Measurements from ENCODE around the gene PMFBP1.
A peak's percentile ranks its signal among the peaks of the same experiment; 100 is the strongest.
"Not testable (repeated sequence)": the region's sequence is repeated elsewhere in the genome, so short reads cannot be mapped to it uniquely, and the experiment has no call there.

Gene PMFBP1

GRCh38 chr16:72107371-72107770 is 64.6 kb downstream of the PMFBP1 start:
- no peak for DNase-seq (ENCODE audit: low spot score)
- no peak for FAIRE-seq

GRCh38 chr16:72105978-72106377 is 66.0 kb downstream of the PMFBP1 start:
- FAIRE-seq (no peak), DNase-seq (ENCODE audit: low spot score) (no peak)

DNA sequence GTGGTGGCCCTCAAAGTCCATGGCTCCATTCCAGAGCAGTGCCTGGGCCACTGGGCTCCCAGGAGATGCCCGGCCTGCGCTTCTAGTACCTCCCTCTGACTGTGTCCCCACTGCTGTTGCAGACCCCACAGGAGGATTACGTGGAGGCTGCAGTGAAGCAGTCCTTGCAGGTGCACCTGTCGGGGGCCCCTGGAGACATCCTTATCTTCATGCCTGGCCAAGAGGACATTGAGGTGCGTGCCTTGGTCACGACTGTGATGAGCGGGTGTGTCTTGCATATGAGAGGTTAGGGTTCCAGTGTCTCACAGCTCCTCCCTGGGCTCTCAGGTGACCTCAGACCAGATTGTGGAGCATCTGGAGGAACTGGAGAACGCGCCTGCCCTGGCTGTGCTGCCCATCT is 67.0 kb downstream of the PMFBP1 start:
- FAIRE-seq: no peak

DNA sequence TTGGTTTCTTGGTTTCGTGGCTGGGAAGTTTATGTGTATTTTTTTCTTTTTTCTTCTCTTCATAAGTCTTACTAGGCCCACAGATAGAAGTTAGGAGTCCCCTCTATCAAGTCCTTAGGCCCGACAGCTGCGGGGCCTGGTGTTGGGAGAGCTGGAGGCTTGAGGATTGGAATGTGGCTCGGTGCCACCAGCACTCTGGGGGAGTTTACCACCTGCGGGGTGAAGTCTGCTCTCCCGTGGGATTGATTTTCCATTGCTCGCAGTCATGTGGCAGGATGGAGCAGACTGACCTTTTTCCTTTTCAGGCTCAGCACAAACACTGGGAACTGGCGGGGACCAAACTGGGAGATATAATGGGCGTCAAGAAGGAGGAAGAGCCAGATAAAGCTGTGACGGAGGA is 70.8 kb downstream of the PMFBP1 start:
- DNase-seq (ENCODE audit: low spot score) (no peak), FAIRE-seq (no peak)

More for the DNA sequence above, 67.0 kb downstream of the PMFBP1 start:
- DNase-seq (ENCODE audit: low spot score): no peak

DNA sequence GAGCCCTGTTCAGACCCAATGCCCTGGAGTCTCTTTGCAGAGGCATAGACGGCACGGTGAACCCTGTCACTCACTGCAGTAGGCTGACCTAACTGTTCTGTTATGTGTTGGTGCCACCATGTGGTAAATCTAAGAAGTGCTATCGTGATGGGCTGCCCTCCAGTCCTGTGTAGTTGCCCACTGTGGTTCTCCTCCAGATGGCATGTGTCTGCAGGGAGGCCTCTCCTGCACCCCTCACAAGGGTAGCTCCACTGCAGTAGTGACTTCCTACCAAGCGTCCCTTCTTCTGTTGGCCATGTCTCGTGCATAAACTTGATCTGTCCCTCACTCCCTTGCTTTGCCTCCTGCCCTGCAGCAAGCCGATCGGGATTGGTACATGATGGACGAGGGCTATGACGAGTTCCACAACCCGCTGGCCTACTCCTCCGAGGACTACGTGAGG is 72.6 kb downstream of the PMFBP1 start:
- FAIRE-seq: peak; percentile 46

GRCh38 chr16:72098936-72099335 is 73.0 kb downstream of the PMFBP1 start:
- FAIRE-seq (no peak), DNase-seq (ENCODE audit: low spot score) (no peak)

More for the DNA sequence above, 72.6 kb downstream of the PMFBP1 start:
- DNase-seq (ENCODE audit: low spot score): peak; percentile 74

GRCh38 chr16:72094266-72094610 is 77.7 kb downstream of the PMFBP1 start:
- FAIRE-seq: no peak

GRCh38 chr16:72093448-72094265 is 78.3 kb downstream of the PMFBP1 start, which contains the start of the genes DHX38 and TXNL4B:
Gene DHX38, plus strand, starts transcription at chr16:72093847. Its CDS starts 2,311 bp downstream, at chr16:72096158.
Gene TXNL4B, minus strand, starts transcription at chr16:72093620. Its CDS starts 2,871 bp downstream, at chr16:72090749.
- no peak for FAIRE-seq
- DNase-seq (ENCODE audit: low spot score): peak; percentile 98

More at GRCh38 chr16:72094266-72094610, 77.7 kb downstream of the PMFBP1 start:
- no peak for DNase-seq (ENCODE audit: low spot score)

DNA sequence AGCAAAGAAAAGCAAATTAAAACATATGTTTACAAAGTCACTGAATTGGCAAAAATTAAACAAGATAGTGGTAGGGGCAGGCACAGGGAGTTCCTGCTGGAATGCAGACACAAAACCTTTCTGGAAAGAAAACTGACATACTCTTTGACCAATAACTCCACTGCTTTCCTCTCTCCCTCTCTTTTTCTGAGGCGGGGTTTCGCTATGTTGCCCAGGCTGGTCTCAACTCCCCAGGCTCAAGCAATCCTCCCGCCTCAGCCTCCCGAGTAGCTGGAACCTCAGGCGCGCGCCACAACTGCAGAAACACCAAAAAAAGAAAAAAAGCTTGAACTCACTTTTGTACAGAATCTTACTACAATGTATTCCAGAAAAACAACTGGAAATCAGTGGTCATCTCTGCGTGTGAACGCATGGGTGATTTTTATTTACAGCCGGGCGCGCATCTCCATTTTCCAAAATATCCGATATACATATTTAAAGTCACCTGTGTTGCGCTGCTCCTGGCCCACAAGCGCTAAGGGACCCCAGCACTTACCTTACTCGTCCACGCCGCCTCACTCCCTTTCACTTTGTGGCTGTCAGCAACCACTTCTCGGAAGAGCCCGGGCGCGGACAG is 79.0 kb downstream of the PMFBP1 start:
- FAIRE-seq (no peak), DNase-seq (ENCODE audit: low spot score) (peak; percentile 33)

- DNase-seq (ENCODE audit: low spot score) (no peak), FAIRE-seq (no peak)
These were observed 80.7 kb downstream of the PMFBP1 start for GRCh38 chr16:72091217-72091616.

- FAIRE-seq (no peak), DNase-seq (ENCODE audit: low spot score) (no peak)
These were observed 87.0 kb downstream of the PMFBP1 start for GRCh38 chr16:72085002-72085401.

- DNase-seq (ENCODE audit: low spot score): no peak
- FAIRE-seq: no peak
These were observed 87.5 kb downstream of the PMFBP1 start for GRCh38 chr16:72084445-72084844.

DNA sequence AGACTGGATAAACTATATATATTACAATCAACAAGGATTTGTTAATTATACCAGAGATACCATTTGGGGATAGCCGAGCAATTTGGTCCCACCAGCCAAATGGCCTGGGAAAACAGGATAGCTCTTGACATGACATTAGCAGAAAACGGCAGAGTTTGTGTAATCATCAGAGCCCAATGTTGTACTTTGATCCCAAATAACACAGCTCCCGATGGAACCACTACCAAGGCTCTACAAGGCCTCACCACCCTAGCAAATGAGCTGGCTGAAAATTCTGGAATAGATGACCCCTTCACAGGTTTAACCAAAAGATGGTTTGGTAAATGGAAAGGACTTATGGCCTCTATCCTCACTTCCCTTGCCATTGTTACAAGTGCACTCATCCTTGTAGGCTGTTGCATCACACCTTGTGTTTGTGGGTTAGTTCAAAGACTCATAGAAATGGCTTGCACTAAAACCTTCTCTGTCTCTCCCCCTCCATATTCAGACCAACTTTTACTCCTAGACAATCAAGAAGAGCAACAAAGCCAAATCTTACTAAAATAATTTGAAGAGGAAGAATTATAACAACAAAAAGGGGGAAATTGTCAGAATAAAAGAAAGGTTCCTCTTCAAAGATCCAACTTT is 88.1 kb downstream of the PMFBP1 start:
- DNase-seq (ENCODE audit: low spot score): no peak
- no peak for FAIRE-seq

DNA sequence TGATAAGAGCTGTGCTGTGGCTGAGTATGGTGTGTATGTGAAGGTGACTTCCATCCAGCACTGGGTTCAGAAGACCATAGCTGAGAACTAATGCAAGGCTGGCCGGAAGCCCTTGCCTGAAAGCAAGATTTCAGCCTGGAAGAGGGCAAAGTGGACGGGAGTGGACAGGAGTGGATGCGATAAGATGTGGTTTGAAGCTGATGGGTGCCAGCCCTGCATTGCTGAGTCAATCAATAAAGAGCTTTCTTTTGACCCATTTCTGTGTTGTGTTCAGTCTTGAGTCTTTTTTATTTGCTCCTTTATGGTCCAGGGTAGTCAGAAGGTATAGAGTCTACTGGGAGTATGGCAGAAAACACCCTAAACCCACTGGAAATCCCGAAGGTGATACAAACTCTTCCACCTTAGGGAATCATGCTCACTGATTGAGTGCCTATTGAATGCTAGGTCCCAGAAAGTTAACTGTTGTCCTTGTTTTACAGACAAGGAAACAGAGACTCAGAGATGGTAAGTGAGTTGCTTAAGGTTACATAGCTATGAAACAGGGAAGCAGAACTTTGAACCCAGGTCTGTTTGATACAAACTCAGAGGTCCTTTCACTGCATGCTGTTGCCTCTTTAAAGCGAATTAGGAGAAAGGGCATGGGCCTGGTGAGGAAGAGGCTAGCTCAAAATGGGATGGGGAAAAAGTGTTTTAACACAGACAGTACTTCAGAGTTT is 94.8 kb downstream of the PMFBP1 start:
- DNase-seq (ENCODE audit: low spot score); FAIRE-seq: not testable (repeated sequence)

GRCh38 chr16:72075067-72075466 is 96.9 kb downstream of the PMFBP1 start:
- FAIRE-seq; DNase-seq (ENCODE audit: low spot score): not testable (repeated sequence)

- FAIRE-seq (no peak), DNase-seq (ENCODE audit: low spot score) (no peak)
These were observed 98.3 kb downstream of the PMFBP1 start for GRCh38 chr16:72073560-72074230.

DNA sequence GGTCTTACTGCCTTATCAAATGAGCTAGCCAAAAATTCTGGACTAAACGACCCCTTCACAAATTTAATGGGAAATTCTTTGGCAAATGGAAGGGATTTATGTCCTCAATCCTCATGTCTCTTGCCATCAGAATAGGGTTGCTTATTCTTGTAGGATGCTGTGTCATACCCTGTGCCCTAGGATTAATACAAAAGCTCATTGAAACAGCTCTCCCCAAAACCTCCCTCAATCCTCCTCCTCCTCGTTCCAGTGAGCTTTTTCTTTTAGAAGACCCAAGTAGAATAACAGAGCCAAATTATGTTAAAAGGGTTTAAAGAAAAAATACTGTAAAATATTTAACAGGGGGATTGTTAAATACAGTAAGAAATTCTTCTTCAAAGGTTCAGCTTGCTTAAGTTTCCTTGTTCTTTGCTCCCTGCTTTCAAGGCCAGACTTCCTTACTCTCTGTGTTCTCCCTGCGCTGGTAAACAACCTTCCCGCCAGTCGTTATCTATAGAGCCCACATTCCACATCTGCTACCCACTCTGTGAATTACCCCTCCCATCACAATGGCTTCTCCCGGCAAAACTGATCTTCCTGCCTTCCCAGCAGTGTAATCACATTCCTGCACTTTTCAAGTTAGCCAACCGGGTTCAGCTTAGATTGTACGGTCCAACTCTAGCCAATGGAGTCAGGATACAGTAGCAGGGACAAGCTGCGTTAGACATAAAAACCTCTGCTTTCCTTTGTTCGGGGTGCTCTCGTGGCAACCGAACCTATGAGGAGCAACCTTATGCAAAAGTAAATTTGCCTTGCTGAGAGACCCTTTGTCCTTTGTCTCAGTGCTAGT is 99.2 kb downstream of the PMFBP1 start:
- FAIRE-seq: no peak
- no peak for DNase-seq (ENCODE audit: low spot score)
